Endothelial cell of umbilical vein (primary cell): ENCODE measurements around the gene CLEC17A. TPM values are rescaled to one million over a fixed set of nuclear protein-coding genes. Genes with fewer than 3 reads are reported as not detected.

Experiments
- BruUV-seq: library from RNA; stranded (reverse); fragments of 400-500 nt; replicated peaks from 2 replicates; lab custom pipeline; 2021; lab: Mats Ljungman, UMichigan
- CTCF ChIA-PET: fragments of 300-600, 350-600 bp; sonication (Branson Sonifier 250); formaldehyde crosslinking; loops from one replicate; lab custom pipeline; 2021; ENCODE audit warnings: antibody characterized with exemption, inconsistent platforms; lab: Charles Lee
- POLR2A ChIA-PET: fragments of 300-600, 350-600 bp; sonication (Branson Sonifier 250); formaldehyde crosslinking; loops from one replicate; lab custom pipeline; 2021; ENCODE audit warnings: antibody characterized with exemption, inconsistent platforms; lab: Charles Lee
- DNase-seq: peaks from one replicate; pipeline ENCODE4 v3.0.0-alpha.2; 2011; ENCODE audit warnings: low read depth, low spot score
- FAIRE-seq: peaks from 2 replicates; lab custom pipeline; 2011; peaks lifted over from hg19 to GRCh38; lab: Jason Lieb, UNC
- H2AFZ ChIP-seq: 2 replicates; pipeline ENCODE4 v1.6.0; 2012; ENCODE audit warnings: low read depth, low read length, control low read depth, inconsistent platforms
- H3K27ac ChIP-seq: 2 replicates; pipeline ENCODE4 v1.5.1; 2011; ENCODE audit warnings: low read depth, mild to moderate bottlenecking, control low read depth, low read length, moderate library complexity; ENCODE audit not compliant: insufficient read depth
- H3K27me3 ChIP-seq, 2 experiments: 2 replicates each; pipeline versions ENCODE4 v1.6.0 to v1.6.1; 2011; ENCODE audit warnings: low read length in 2 of 2, mixed read lengths in 1 of 2; ENCODE audit not compliant: control insufficient read depth in 2 of 2, insufficient read depth in 2 of 2
- H3K36me3 ChIP-seq, 2 experiments: 2 replicates in 1 of 2; 3 replicates in 1 of 2; pipeline ENCODE4 v1.5.1; 2011; ENCODE audit warnings: low read length in 2 of 2, mild to moderate bottlenecking in 1 of 2, moderate library complexity in 1 of 2; ENCODE audit not compliant: control insufficient read depth in 2 of 2, insufficient read depth in 2 of 2; ENCODE audit errors: extremely low read depth in 1 of 2
- H3K4me1 ChIP-seq: 3 replicates; pipeline ENCODE4 v1.5.1; 2011; ENCODE audit warnings: mild to moderate bottlenecking, low read length; ENCODE audit not compliant: control insufficient read depth, insufficient read depth; ENCODE audit errors: extremely low read depth
- H3K4me2 ChIP-seq: 2 replicates; pipeline ENCODE4 v1.6.1; 2011; ENCODE audit warnings: low read length, control low read depth, mixed read lengths; ENCODE audit not compliant: insufficient read depth
- H3K4me3 ChIP-seq, 3 experiments: fragments of 200-600 bp in 1 of 3; sonication (generic), shearing (Covaris generic) in 1 of 3; replicated peaks in 1 of 3; 2 replicates each; pipeline ENCODE4 v1.5.1; 2011 to 2016; ENCODE audit warnings: control low read depth in 3 of 3, low read length in 3 of 3, mild to moderate bottlenecking in 2 of 3, inconsistent platforms in 1 of 3, low read depth in 1 of 3, moderate library complexity in 1 of 3; ENCODE audit not compliant: insufficient read depth in 1 of 3
- H3K79me2 ChIP-seq: 2 replicates; pipeline ENCODE4 v1.6.0; 2012; ENCODE audit warnings: low read length, inconsistent platforms; ENCODE audit not compliant: control insufficient read depth, insufficient read depth
- H3K9ac ChIP-seq: replicated peaks from 2 replicates; pipeline ENCODE3; 2011; ENCODE audit warnings: low read length, control low read depth; ENCODE audit not compliant: insufficient read depth; ENCODE audit errors: extremely low read depth
- H3K9me1 ChIP-seq: replicated peaks from 3 replicates; pipeline ENCODE4 v1.6.0; 2011; ENCODE audit warnings: mild to moderate bottlenecking, low read length; ENCODE audit not compliant: control insufficient read depth, insufficient read depth; ENCODE audit errors: extremely low read depth
- H3K9me3 ChIP-seq: replicated peaks from 2 replicates; pipeline ENCODE4 v1.5.1; 2012; ENCODE audit warnings: low read length, inconsistent platforms; ENCODE audit not compliant: control insufficient read depth, insufficient read depth
- H4K20me1 ChIP-seq: replicated peaks from 2 replicates; pipeline ENCODE3; 2011; ENCODE audit warnings: mild to moderate bottlenecking, low read length; ENCODE audit not compliant: control insufficient read depth, insufficient read depth; ENCODE audit errors: extremely low read depth
- EZH2 ChIP-seq: IDR thresholded peaks from 2 replicates; pipeline ENCODE4 v1.6.1; 2012; ENCODE audit warnings: borderline replicate concordance, low read depth, mild to moderate bottlenecking, moderate library complexity, low read length, inconsistent platforms; ENCODE audit not compliant: severe bottlenecking
- FOS ChIP-seq: IDR thresholded peaks from 2 replicates; pipeline ENCODE4 v1.6.1; 2011; ENCODE audit warnings: mild to moderate bottlenecking, low read length, moderate library complexity, borderline replicate concordance; ENCODE audit not compliant: insufficient read depth
- GATA2 ChIP-seq: IDR thresholded peaks from 2 replicates; pipeline ENCODE4 v1.7.0; 2011; ENCODE audit warnings: low read depth, mild to moderate bottlenecking, moderate library complexity, mixed read lengths, low read length; ENCODE audit not compliant: insufficient read length, insufficient read depth
- JUN ChIP-seq: IDR thresholded peaks from 2 replicates; pipeline ENCODE4 v1.6.1; 2011; ENCODE audit warnings: borderline replicate concordance, low read depth; ENCODE audit not compliant: insufficient read length, insufficient read depth
- MAX ChIP-seq: IDR thresholded peaks from 2 replicates; pipeline ENCODE4 v1.6.1; 2011; ENCODE audit not compliant: insufficient read depth, insufficient read length
- POLR2A ChIP-seq: IDR thresholded peaks from 2 replicates; pipeline ENCODE4 v1.6.1; 2012; ENCODE audit warnings: low read depth, mild to moderate bottlenecking, control low read depth, low read length
- dilution Hi-C: fragments of 300-500 bp; cut with MboI; formaldehyde crosslinking; loops from one replicate; pipeline ENCODE4 v1.15.0; 2019; ENCODE audit warnings: low sequenced_read_pairs; ENCODE audit not compliant: extremely low pct_ligation_motif_present
- intact Hi-C: fragments of 100-400 bp; cut with micrococcal nuclease; formaldehyde crosslinking; loops from one replicate; pipeline ENCODE4 v1.10.0; 2022
- polyA plus RNA-seq, 4 experiments: library from polyadenylated mRNA; depleted of rRNA in 3 of 4; stranded (reverse) in 3 of 4; unstranded in 1 of 4; fragments of >200 nt; gene quantifications; 2 replicates each; pipeline versions ENCODE4 v1.2.1 to v1.2.3, GENCODE V29; 2011 to 2012; ENCODE audit warnings: missing spikeins in 1 of 4
- total RNA-seq: library from RNA; stranded (reverse); gene quantifications from 2 replicates; pipeline ENCODE4 v1.2.3, GENCODE V29; 2021

CLEC17A gene
- total and polyA plus RNA-seq, 2 donors (not counting 3 experiments of a cell fraction or from before 2014, with no cell fraction given) = 0.07 TPM; not detected in 1

- Histone ChIP-seq H3K36me3 (no peaks in the 10 kb centered on the region), H3K9ac (no peak overlapping the region), H4K20me1 (no peaks in the 10 kb centered on the region), H2AFZ (no peak overlapping the region), H3K4me3 (no peak overlapping the region), H3K9me1 (no peaks in the 10 kb centered on the region), H3K9me3 (no peaks in the 10 kb centered on the region), H3K79me2 (peaks cover 2% of the 10 kb centered on the region), H3K4me2 (no peak overlapping the region), H3K27ac (no peak overlapping the region), H3K4me1 (peaks cover 6% of the 10 kb centered on the region), H3K27me3 (no peaks in the 10 kb centered on the region)
- TF ChIP-seq MAX = no peak
- no peak for TF ChIP-seq POLR2A
- no peak for TF ChIP-seq GATA2
- TF ChIP-seq JUN = no peak
- TF ChIP-seq FOS = no peak
- no peak for TF ChIP-seq EZH2
- intact Hi-C loops (loop anchor here (1.0 kb wide), 3 partner anchors 19 to 130 kb away; no protein-coding TSS in a partner anchor), dilution Hi-C loops (no loop called here)
- no peak for DNase-seq
- peak; percentile 38 for FAIRE-seq
- POLR2A ChIA-PET = interaction anchor here (1.3 kb wide), 1 partner anchor 38 kb away, joined by 3 read pairs; the partner anchor contains the start of gene DNAJB1
- no TSS peak for BruUV-seq
- CTCF ChIA-PET = interaction anchor here (0.7 to 2.5 kb wide), 16 partner anchors 8 to 134 kb away, joined by 3 to 19 read pairs (median 5); partner anchors contain the start of genes DNAJB1, NDUFB7 and ZNF333
Observed at GRCh38 chr19:14555918-14556661, 26.8 kb upstream of the CLEC17A start.
